Hematopoietic multipotent progenitor cell treated with erythropoietin and hydrocortisone succinate and interleukin-3 and kit ligand, for 6 days (in vitro differentiated cells): ENCODE measurements around the gene ZNF385B.

Source experiments
- DNase-seq: peaks from one replicate; pipeline ENCODE4 v3.0.0-alpha.2; 2015

Gene ZNF385B

GRCh38 chr2:179543361-179543901 is 318.0 kb downstream of the ZNF385B start:
- DNase-seq, result no peak

GRCh38 chr2:179541586-179541985 is 319.8 kb downstream of the ZNF385B start:
- DNase-seq, result no peak

DNA sequence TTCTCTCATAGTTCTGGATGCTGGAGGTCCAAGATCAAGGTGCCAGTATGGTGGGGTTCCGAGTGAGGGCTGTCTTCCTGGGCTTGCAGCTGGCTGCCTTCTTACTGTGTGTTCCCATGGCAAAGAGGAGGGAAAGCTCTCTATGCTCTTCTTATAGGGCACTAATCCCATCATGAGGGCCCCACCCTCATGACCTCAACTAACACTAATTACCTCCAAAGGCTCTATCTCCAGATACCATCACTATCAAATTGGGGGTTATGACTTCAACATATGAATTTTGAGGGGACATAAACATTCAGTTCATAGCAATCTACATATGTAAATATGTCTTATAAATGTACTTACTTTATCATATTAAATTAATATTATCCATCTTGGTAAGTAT is 322.3 kb downstream of the ZNF385B start:
- DNase-seq, result no peak

GRCh38 chr2:179538406-179539123 is 322.8 kb downstream of the ZNF385B start:
- no peak for DNase-seq

DNA sequence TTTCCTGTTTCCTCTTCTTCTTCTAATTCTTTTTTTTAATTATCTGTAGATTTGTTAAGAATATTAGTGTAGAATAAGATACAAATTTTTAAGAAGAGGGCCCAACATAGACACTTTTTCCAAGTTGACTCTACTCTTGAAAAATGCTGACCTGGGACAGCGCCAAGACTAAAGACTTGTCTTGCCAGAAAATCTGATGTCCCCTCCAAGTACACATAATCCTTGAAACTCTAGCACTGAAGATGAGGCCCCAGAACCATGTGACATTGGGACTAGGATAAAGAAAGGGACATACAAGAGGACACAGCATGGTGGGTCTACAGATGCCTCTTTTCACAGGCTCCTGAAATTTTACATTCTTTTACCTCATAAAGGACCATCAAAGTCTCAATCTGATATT is 325.2 kb downstream of the ZNF385B start:
- DNase-seq, result no peak

DNA sequence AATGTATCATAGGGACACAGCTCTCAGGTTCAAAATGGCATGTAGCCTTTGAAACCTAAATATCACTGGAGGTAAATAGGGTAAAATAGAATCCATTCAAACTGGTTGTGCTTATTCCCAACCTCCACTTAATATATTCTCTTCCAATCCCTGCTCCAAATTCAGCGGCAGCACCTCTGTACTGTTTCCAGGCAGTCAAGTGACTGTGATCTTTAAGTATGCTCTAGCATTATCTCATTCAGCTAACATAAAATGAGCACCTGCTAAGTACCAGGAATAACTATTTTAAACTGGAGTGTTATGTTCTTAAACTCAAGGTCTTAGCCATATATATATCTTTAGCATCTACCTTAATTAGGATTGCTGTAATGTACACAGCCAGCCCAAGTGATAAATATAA is 327.5 kb downstream of the ZNF385B start:
- no peak for DNase-seq

- no peak for DNase-seq
Observed at GRCh38 chr2:179532863-179533278, 328.5 kb downstream of the ZNF385B start.

- DNase-seq, result no peak
Observed at GRCh38 chr2:179528576-179529069, 332.8 kb downstream of the ZNF385B start.

DNA sequence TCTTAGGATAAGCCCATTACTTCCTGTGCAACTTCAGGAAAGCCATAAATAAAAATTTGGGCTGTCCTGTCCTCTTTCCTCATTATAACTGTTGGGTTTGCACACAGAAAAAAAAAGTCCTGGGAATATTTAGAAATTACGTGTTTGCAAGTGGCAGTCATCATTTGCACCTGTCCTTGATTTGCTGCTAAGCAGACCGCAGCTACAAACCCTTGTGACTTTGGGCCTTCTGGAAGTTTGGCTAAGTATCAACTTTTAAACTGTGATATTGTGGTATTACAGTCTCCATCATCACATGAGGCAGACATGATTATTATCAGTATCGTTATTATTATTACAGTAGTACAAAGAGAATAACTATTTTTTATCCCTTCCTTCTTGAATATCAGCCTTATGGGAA is 336.1 kb downstream of the ZNF385B start:
- DNase-seq, result no peak

- DNase-seq, result no peak
Observed at GRCh38 chr2:179524809-179525339, 336.5 kb downstream of the ZNF385B start.

DNA sequence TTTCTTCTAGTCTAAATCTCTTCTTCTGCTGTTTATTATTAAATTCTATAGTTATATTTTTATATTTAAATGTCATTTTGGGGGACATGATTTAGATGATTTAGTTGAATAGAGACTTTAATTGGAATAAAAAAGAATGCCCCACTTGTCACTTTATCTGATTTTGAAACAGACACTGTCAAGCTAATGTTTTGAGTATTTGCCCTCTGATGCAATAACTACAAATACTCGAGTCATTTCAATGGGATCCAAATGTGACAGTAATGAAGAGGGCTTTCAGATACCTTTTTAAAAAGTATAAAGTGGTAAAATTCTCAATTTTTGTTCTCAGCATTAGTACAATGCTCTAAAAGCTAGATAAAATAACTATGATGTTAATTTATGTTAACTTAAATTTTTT is 339.5 kb downstream of the ZNF385B start:
- no peak for DNase-seq

DNA sequence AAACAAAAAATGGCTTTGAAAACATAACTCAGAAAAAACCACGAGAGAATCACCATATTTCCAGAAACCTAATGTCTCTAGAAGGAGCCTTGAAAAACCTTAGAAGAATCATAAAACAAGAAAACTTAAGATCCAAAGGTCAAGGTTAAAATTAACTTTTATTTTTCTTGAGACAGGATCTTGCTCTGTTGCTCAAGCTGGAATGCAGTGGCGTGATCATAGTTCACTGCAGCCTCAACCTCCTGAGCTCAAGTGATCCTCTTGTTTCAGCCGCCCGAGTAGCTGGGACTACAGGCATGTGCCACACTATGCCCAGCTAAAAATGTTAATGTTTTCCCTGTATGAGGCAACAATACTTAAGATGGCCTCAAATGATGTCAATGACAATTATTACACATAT is 342.6 kb downstream of the ZNF385B start:
- no peak for DNase-seq

DNA sequence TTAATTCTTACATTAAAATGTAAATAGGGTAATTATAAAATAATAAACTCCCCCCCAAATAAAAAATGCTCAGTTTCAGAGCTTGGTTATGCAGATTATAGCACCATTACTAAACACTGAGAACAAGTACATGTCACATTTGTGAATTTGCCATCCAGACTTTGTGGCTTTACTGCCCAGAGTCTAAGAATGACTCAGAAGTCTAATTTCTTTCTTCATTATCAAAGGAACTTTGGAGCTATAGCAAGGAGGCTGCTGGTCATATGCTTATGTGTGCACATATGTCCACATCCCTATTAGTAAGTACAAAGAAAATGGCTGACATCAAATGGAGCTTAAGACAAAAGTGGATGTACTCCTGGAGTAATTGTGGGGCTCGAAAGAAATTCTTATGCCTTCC is 348.2 kb downstream of the ZNF385B start:
- DNase-seq, result no peak

DNA sequence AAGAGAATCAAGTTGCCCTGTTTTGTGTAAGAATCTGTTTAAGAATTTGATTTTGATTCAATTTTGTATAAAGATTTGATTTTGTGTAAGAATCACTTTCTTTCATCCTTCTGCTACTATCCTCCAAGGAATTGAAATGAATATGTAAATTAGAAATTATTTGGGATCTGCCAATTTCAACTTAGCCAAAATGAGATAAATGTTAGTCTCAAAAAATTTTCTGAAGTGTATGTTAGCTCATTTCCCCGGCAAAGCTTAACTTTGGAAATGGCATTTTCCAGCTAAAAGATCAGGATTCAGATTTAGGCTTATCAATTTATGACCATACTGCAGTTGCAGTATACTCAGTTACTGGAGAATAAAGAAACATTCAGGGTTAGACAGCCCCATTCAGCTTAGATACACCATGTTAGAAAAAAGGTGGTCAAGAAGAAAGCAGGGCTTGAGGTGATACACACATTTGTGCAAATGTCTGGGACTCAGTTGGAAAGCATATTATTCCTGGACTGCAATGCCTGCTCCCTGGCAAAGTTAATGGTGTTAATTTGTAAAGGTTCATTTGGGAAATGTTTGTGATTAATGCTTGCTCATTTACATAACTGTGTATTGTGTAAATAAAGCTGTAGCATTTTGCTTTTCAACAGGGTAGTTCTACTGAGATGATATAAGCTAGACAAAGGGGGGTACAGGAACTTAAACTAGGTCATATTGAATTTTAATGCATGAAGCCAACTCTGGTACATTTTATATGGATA is 349.0 kb downstream of the ZNF385B start:
- no peak for DNase-seq

DNA sequence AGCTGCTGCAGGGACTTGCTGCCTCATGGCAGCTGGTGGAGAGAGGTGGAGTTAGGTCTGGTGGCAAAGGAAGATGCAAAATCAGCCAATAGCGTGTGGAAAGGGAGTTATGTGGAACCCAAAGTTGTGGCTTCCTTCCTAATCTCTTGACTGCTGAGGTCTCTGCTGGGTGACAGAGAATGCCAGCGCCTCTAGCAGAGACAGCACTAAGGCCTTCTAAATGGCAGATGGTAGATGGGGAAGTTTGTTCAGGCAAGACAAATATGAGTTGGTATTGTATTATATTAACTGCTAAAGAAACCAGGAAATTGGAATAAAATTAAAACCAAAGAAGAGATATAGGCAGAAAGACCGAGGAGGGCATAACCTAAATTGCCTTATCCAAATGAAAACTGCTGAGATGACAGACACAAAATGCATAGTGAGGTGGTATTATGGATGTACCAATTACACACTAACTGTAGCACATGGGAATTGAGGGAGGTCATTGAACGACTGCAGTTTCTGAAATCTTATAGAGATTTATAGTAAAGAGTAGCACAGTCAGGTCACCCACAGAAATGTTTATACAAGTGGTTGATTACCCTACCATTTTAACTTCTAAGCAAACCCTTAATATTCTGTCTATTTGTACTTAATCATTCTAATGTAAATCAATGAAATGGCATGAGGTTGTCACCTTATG is 350.2 kb downstream of the ZNF385B start:
- no peak for DNase-seq

DNA sequence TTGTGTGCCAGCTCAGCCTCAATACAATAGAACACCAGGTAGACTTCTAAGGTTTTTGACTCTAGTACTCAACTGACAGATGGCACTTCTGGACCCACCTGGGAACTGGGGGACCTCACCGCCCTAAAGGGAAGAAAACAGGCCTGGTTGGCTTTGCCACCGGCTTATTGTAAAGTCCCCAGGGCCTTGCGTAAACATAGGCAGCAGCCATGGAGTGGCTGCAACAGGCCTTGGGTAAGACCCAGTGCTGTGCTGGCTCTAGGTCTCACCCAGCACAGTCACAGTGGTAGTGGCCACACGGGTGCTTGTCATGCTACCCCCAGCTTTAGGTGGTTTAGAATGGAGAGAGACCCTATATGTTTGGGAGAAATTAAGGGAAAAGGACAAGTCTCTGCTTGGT is 366.1 kb downstream of the ZNF385B start:
- DNase-seq, result no peak

DNA sequence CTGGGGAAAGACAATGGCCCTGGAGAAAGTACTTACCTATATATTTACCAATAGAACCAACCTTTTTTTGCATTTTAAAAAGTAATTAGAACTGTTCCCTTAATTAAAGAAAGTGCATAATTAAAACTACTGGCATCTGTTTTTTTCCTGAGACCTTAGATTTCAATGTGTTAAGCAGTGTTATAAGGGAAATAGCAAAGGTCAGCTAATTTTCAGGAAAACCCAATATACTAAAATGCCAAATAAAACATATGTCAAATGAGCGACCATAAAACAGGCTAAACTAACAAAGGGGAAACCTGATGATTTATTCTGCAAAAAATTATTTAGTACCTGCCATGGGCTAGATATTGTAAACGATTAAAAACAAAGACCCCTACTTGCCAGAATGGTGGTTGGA is 372.8 kb downstream of the ZNF385B start:
- DNase-seq, result no peak

DNA sequence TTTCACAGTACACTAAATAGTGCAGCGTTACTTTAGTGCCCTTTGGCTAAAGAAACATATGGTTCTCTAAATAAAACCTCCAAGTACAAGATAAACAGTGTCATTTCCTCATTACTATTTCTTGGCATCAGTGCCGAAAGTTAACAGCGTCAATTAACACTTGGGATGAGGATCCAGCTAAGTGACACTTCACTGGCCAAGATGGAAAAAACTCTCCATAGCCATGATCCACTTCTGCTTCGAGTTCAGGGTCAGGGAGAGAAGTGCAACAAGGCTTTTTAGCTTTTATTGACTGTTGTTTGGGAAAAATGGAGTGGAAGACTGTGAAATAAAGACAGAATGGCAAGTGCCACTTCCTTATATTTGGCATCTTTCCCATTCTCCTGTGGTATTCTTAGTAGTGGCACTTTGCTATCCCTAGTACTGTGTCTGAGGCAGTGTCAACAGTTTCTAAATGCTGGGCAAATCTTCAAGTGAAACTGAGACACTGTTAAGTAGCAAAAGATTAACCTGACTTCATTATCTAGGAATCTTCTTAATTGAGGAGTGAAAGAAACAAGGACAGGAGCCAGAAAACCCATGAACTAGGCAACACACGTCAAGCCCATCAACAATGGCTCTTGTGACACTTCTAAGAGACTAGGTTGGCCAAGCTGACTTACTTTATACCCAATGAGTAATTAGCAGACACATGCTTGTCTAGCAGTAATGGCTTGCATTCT is 374.2 kb downstream of the ZNF385B start:
- no peak for DNase-seq

- DNase-seq, result no peak
Observed at GRCh38 chr2:179483131-179483530, 378.3 kb downstream of the ZNF385B start.

DNA sequence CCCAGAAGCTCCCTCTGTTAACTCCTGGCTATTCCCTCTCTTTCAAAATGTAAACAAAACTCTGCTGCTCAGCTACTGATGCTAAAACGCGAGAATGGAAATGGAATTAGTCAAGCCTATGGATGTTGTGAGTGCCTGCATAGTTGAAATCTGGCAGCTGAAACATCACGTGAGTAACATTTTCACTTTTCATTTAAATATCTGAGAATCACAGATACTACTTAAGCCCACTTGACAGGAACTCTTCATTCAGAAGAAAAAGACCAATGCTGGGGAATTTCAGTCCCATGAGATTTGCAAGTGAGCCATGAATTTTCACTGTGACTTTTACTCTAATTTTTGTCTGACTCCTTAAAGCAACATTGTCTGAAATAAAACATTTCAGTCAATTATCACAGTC is 381.5 kb downstream of the ZNF385B start:
- no peak for DNase-seq

DNA sequence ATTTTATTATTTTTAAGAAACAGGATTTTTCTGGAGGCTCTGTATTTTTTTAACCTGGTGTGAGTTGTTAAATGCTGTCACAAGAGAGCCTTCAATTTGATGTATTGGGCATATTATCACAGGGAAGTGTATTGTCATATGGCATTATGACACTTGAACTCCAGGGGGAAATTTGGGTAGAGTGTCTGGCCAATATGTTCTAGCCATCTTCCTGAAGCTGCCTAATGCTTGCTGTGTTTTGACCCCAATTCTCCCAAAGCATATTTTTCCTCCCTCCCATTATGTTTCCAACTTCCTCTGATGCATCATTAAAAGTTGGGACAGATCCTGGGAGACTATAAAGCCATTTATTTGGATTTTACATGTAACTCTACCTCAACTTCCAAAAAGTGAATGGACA is 382.6 kb downstream of the ZNF385B start:
- no peak for DNase-seq

GRCh38 chr2:179470992-179471391 is 390.4 kb downstream of the ZNF385B start:
- DNase-seq, result no peak

DNA sequence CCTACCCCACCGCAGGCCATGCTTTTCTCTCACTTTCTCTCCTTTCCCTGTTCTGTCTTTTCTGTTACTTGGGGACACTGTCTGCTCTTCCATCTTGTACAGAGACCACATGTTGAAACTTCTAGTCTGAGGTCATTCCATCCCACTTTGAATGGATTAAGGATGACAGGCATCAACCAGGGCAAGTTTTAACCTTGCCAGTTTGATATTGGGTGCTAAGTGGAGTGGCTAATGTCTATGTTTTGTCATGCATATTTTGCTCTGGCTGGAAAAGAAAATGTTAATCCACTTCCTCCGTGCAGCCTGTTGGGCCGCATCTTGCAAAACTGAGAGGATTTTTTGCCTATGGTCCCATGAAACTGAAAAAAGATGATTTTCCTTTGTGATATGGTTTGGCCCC is 391.3 kb downstream of the ZNF385B start:
- DNase-seq, result no peak
